Pancreas (tissue), 10 donors: ENCODE measurements around the gene FAM229B. TPM values are rescaled to one million over a fixed set of nuclear protein-coding genes. Genes with fewer than 3 reads are reported as not detected.

ENCODE experiments used
- ATAC-seq, 4 donors: fragments of 200-7000 bp; cut with Tn5 transposase; one replicate each; pipeline versions ENCODE4 v1.8.0 to v1.9.1; 2020; ENCODE audit warnings: mild to moderate bottlenecking in 4 of 4, moderate library complexity in 4 of 4
- DNase-seq, 6 donors: peaks; one replicate each; pipeline ENCODE4 v3.0.0-alpha.2; 2020
- FAIRE-seq: peaks from 2 replicates; lab custom pipeline; 2012; peaks lifted over from hg19 to GRCh38; lab: Jason Lieb, UNC
- H3K27ac ChIP-seq, 4 donors: fragments of 200-600 bp; sonication (generic); 1 replicate in 3 of 4; 2 replicates in 1 of 4; pipeline versions ENCODE4 v1.5.0 to v1.8.0; 2020
- H3K27me3 ChIP-seq, 4 donors: fragments of 200-600 bp; one replicate each; pipeline ENCODE4 v1.8.0; 2021
- H3K36me3 ChIP-seq, 3 donors: fragments of 200-600 bp; sonication (generic) in 1 of 3; one replicate each; pipeline versions ENCODE4 v1.5.0 to v1.8.0; 2020 to 2021
- H3K4me1 ChIP-seq, 3 donors: fragments of 200-600 bp; one replicate each; pipeline ENCODE4 v1.8.0; 2021
- H3K4me3 ChIP-seq, 4 donors: fragments of 200-600 bp; sonication (generic) in 2 of 4; one replicate each; pipeline versions ENCODE4 v1.5.0 to v1.8.0; 2020 to 2021
- H3K9me3 ChIP-seq, 4 donors: fragments of 200-600 bp; one replicate each; pipeline ENCODE4 v1.8.0; 2021
- CTCF ChIP-seq, 4 donors: fragments of 200-600 bp; sonication (generic) in 3 of 4; IDR thresholded peaks; one replicate each; pipeline versions ENCODE4 v1.5.0 to v1.8.0; 2021; ENCODE audit warnings: antibody characterized with exemption in 4 of 4
- WGBS, 2 donors: extraction: QIAGEN DNeasy Blood & Tissue Kit; methylation state at CpG; one replicate each; pipeline ENCODE4 v1.1.7; 2013; 5-methylcytosine and 5-hydroxymethylcytosine counted together
- intact Hi-C, 3 donors: fragments of 100-400 bp; cut with DNase I; formaldehyde crosslinking; loops; one replicate each; pipeline versions ENCODE4 v1.11.1 to v1.14.2; 2022
- polyA plus RNA-seq, 2 donors: library from polyadenylated mRNA; stranded (reverse); fragments of 200-250 nt; gene quantifications; one replicate each; pipeline ENCODE4 v1.2.3, GENCODE V29; 2013
- total RNA-seq, 6 donors: library from RNA; stranded (reverse); fragmentation: NEBNext Ultra II Directional in 4 of 6; extraction: Animal tissue kit (Norgen Biotek cat#: 25700) in 4 of 6; gene quantifications; one replicate each; pipeline versions ENCODE4 v1.2.1 to v1.2.4, GENCODE V29; 2021 to 2023
- donor health status: healthy with polysubstance abuse.
- donor health status: DM: no; HTN: no; CAD: no; lungs with moderate emphysema.
- donor health status: DM: no; HTN: no; CAD: no.
- donor health status: control.
- donor health status: control.
- donor health status: Bipolar disorder and iron deficiency.
- donor health status: DM: yes; HTN: yes; CAD: no.
- donor health status: DM: no; HTN: no; CAD: no.
- donor health status: DM: no; HTN: no; CAD: no.
- donor health status: DM: yes; HTN: yes; CAD: no.

Gene FAM229B
- total and polyA plus RNA-seq, 8 donors, result 3.7 to 21.8 (median 5.6) TPM

DNA sequence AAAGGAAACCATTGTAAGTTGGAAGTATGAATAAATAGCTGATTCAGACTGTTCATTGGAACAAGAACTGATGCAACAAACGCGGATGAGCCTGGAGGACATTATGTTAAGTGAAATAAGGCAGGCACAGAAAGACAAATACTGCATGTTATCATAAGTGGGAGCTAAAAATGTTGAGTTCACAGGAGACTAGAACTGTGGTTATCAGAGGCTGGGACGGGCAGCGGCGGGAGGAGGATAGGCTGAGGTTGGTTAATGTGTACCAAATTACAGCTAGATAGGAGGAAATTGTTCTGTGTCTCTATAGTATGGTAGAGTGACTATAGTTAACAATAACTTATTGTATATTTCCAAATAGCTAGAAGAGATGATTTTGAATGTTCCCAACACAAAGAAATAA, 40.8 kb downstream of the FAM229B start:
- intact Hi-C loops, result no loop called here
- WGBS, 2 donors, result 41 to 46% methylated on average over 5 of the region's 5 CpGs
- no peak overlapping the region for H3K4me3 ChIP-seq
- H3K4me1 ChIP-seq, result no peaks in the 10 kb centered on the region
- H3K36me3 ChIP-seq, result no peaks in the 10 kb centered on the region
- no peaks in the 10 kb centered on the region for H3K9me3 ChIP-seq
- H3K27ac ChIP-seq, result no peak overlapping the region
- no peak for TF ChIP-seq CTCF (IDR thresholded peaks at IDR 0.05)
- FAIRE-seq (no peak), DNase-seq (no peak), ATAC-seq (no peak)
- peaks cover 0 to 3% (median 0%) of the 10 kb centered on the region in 4 donors for H3K27me3 ChIP-seq

DNA sequence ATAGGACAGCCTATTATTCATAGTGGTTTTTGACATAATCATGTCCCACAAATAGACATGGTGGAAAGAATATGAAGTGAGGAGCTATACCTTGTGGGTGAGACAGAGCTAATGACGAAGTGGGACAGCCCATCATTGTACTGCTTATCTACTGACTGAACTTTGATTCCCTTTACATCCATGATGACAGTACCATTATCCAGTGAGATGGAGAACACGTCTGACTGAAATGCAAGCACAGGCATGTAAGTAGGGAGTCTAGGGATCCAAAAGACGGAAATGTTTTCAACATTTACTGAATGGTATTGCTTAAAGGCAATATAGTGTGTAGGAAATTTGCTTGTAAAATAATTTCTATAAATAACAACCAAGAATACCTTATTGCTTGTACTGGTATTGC, 43.5 kb downstream of the FAM229B start:
- intact Hi-C loops, result no loop called here
- Histone ChIP-seq H3K27me3 (peaks cover 0 to 3% (median 0%) of the 10 kb centered on the region in 4 donors), H3K36me3 (no peaks in the 10 kb centered on the region), H3K9me3 (no peaks in the 10 kb centered on the region), H3K27ac (no peak overlapping the region), H3K4me1 (no peaks in the 10 kb centered on the region), H3K4me3 (no peak overlapping the region)
- TF ChIP-seq CTCF (IDR thresholded peaks at IDR 0.05), result no peak
- FAIRE-seq, result no peak
- no peak for ATAC-seq
- DNase-seq, result no peak
- WGBS, 2 donors, result 51 to 56% methylated on average over 3 of the region's 3 CpGs

DNA sequence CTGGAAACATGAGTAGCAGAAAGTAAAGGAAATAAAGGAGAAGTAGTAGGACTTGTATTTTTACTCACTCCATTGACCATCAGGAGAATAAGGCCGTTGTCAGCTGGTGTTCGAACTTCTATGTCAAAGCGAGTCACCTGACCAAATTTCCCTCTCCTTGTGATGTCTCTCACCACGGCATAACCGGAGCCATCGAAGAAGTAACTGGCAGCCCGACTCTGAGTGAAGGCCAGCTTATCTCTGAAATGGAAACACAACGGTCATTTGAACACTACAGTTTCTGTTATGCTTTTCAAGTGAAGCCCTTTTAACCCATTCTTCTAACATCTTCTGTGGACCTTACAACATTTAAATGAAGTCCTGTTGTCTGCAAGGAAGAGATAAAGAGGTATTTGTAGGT, 51.7 kb downstream of the FAM229B start:
- ATAC-seq, result no peak
- no peaks in the 10 kb centered on the region for H3K36me3 ChIP-seq
- no peak for FAIRE-seq
- H3K27ac ChIP-seq, result no peak overlapping the region
- no peak overlapping the region for H3K4me3 ChIP-seq
- no peak for TF ChIP-seq CTCF (IDR thresholded peaks at IDR 0.05)
- no peak for DNase-seq
- no peaks in the 10 kb centered on the region for H3K9me3 ChIP-seq
- intact Hi-C loops, result no loop called here
- no peaks in the 10 kb centered on the region for H3K4me1 ChIP-seq
- H3K27me3 ChIP-seq, result no peaks in the 10 kb centered on the region
- WGBS, 2 donors, result 40 to 51% methylated on average over 8 of the region's 8 CpGs

DNA sequence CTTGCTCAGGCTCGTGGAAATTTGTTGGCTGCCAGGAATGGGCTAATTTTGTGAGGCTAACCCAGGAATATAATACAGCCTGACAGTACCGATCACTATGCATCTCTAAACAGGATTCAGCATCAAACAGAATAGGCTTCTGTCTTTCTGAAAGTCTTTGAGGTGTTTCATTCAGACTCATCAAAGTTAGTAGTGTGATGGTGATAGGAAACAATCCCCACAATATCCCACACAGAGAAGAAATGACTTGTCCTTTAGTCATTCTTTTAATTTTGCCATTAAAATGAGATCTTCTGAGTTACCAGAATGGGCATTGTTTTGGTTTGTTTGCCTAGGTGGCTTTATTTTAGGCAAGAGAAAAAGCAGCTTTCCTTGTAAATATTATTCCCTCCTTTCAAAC, 54.3 kb downstream of the FAM229B start:
- Histone ChIP-seq H3K9me3 (no peaks in the 10 kb centered on the region), H3K4me3 (no peak overlapping the region), H3K4me1 (no peaks in the 10 kb centered on the region), H3K27me3 (no peaks in the 10 kb centered on the region), H3K27ac (no peak overlapping the region), H3K36me3 (no peaks in the 10 kb centered on the region)
- no peak for DNase-seq
- no peak for ATAC-seq
- 71 to 79% methylated on average over 2 of the region's 2 CpGs for WGBS, 2 donors
- no peak for FAIRE-seq
- TF ChIP-seq CTCF (IDR thresholded peaks at IDR 0.05), result no peak
- intact Hi-C loops, result no loop called here

DNA sequence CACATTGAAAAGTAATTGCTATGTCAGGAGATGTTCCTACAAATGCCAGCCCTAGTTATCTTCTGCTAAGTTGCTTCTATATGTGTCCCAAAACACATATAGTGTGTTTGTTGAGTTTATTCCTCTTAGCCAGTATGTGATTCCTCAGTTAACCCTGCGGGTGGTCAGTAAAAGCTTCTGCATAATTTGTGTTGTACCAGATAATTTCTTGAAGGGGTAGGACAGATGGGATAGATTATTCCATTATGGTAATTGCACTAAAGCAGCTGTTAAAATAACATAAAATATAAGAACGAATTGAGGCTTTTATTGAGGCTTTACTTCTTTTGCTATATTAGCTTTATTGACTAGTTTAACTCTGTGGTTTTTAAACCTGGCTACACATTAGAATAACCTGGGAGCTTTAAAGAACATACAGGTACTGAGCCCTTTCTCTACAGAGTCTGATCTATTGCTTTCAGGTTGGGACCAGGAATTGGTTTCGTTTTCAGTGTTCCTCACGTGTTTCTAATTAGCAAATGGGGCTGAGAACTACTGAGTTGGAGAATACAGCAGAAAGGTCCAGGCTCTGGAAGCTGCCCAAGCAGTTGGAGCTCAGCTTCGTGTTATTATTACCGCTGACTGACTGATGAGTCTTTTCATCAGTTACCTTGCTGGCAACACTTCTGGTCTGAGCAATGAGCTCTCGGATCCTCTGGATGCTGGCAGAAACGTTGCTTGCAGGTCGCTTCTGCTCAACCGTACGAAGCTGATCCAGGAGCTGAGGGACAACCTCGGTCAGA, 56.9 kb downstream of the FAM229B start:
- peak overlapping the region in 1 of 4 donors; percentile 1 for H3K4me3 ChIP-seq
- ATAC-seq (peak in 3 of 4 donors; percentile 14 to 75 (median 60)), FAIRE-seq (no peak), DNase-seq (no peak)
- TF ChIP-seq CTCF (IDR thresholded peaks at IDR 0.05), result no peak
- intact Hi-C loops, result no loop called here
- no peaks in the 10 kb centered on the region for H3K36me3 ChIP-seq
- H3K9me3 ChIP-seq, result no peaks in the 10 kb centered on the region
- H3K27ac ChIP-seq, result no peak overlapping the region
- no peaks in the 10 kb centered on the region for H3K27me3 ChIP-seq
- 66 to 79% methylated on average over 12 of the region's 12 CpGs for WGBS, 2 donors
- H3K4me1 ChIP-seq, result no peaks in the 10 kb centered on the region
